GM19438 (cell line): ENCODE data around the gene FAM151A.

ENCODE experiments used
- ATAC-seq: cut with Tn5 transposase; IDR thresholded peaks from one replicate; pipeline ENCODE4 v1.9.1; 2021; ENCODE audit warnings: low read depth; ENCODE audit not compliant: unreplicated experiment

FAM151A gene

DNA sequence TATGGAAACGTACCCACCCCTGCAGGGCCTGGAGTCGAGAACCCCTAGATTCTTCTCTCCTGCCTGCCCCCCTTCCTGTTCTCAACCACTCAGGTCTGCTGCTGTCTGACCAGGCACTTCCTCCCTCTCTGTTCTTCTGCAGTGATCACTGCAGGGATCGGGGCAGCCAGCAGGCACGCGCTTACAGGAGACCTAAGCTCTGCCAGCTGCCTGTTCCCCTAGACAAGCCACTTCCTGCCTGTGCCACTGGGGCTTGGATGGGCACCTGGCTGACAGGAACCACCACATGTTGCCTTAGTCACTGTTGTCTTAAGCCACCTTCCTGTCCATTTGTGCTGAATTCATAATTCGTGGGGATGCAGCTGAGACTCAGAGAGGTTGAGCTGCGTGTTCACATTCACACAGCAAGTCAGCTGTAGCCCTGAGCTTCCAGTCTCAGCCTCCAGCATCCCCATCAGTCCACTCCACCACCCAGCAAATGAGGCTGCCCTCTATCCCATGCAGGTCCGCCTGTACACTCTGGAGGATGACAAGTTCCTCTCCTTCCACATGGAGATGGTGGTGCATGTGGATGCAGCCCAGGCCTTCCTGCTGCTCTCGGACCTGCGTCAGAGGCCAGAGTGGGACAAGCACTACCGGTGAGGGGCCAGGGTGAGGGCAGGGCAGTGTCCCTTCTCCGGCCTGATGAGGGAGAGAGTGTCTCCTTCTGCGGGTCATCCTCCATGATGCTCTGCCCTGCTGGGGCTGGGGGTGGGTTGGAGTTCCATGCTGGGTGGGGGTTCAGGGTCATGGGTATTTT, 18.6 kb downstream of the FAM151A start:
- no peak for ATAC-seq

DNA sequence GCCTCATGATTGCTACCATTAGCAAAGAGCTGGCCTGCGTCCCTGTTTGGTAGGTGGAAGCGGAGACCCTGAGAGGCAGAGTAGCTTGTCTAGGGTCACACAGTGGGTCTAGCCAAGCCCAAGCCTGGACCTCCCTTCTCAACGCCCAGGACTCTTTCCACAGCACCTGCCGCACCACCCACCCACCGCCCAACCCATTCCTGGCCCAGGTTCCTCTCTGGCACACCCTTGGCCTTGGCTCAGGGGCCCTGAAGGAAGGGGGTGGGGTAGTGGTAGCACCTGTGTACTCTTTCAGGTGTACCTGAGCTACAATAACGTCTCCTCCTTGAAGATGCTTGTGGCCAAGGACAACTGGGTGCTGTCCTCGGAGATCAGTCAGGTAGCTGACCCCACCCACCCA, 19.3 kb downstream of the FAM151A start:
- no peak for ATAC-seq

DNA sequence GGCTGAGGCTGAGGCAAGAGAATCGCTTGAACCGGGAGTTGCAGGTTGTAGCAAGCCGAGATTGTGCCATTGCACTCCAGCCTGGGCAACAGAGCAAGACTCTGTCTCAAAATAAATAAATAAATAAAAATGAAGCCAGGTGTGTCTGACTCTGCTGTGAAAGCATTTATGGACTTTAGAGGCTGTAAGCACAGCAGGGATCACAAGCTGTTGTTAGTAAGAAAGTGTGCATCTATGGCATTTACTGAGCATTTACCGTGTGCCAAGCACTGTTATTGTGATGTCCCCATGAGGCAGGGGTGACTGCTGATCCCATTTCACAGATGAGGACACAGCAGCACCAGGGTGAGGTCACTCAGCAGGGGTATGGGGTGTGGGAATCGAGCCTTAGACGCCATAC, 20.1 kb downstream of the FAM151A start:
- ATAC-seq, result no peak

DNA sequence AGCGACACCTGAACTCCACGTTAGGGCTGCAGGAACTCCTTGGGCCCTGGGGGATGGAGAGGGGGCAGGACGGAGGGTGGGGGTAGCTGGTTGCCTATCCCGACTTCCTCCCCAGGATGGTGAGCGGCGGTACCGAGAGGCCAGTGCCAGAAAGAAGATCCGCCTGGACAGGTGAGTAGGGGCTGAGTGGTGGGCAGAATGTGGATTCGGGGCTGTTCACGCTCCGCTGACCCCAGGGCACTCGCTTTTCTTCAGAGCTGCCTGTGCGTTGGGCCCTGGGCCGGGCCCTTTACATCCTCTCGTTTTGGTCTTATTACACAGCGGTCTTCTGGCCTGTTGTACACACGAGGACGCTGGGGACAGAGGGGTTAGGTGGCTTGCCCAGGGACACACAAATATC, 20.8 kb downstream of the FAM151A start:
- ATAC-seq, result no peak

DNA sequence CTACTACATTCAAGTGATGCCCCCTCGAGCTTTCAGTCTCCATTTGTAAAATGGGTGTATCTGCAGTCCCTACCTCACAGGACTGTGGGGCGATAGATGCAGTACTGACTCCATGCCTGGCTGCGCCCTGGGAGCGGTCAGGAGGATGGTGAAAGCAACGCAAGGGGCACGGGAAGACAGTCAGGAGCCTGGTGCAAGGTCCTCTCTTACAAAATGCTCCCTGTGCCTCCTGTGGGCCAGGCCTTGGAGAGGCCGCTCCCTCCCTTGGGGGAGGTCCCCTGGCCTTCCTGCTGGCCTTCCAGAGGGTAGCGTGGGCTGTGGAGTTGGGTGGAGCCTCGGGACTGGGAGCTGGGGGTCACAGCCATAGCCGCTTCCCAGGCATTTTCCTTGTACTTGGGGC, 21.6 kb downstream of the FAM151A start:
- ATAC-seq, result no peak

DNA sequence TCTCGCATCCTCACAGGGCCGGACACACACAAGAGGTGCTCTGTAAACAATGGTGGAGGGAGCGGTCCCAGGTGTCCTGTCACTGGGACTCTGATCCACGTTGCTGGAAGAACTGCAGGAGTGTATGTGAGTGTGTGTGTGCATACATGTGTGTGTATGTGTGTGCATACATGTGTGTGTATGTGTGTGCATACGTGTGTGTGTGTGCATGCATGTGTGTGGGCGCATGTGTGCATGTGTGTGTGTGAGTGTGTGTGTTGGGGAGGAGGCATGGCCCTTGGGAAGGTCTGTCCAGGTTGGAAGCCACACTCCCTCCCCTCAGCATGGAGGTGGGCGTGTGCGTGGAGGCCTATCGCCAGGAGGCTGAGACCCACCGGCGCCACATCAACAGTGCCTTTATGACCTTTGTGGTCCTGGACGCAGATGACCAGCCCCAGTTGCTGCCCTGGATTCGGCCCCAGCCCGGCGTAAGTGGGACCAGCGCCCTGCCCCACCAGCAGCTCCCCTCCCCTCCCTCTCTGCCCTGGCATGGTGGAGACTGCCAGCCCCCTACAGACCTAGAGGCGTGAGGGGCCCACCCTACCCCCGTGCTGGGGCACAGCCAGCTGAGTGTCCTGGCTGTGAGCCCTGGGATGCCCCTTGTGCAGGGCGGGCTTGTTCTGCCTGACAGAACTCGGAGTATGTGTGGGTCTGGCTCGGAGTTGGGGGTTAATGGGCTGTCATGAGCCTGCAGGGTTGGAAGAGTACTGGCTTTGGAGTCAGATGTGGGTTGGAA, 22.2 kb downstream of the FAM151A start:
- no peak for ATAC-seq

DNA sequence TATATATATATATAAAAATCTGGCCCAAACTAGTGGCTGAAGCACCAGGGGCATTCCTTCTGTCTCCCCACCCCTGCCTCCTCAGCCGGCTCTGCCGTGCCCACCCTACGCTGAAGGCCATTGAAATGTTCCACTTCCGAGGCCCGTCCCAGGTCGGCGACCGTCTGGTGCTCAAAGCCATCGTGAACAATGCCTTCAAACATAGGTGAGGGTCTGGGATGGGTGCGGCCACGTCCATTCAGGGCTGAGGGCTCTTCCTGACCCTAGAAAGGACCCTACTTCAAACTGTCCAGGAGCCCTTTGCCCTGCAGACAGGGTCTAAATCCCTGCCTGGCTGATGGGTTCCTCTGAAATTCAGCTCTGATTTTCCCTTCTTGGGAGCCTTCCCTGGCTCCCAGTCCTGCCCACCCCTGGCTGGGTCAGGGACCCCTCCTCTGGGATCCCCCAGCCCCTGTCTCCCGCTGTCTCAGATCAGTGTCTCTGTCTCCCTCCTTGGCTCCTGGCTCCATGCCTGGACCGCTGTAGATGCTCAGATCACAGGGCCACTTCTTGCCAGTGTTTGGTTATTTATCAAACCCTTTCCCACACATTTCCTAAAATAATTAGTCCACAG, 24.0 kb downstream of the FAM151A start:
- no peak for ATAC-seq

DNA sequence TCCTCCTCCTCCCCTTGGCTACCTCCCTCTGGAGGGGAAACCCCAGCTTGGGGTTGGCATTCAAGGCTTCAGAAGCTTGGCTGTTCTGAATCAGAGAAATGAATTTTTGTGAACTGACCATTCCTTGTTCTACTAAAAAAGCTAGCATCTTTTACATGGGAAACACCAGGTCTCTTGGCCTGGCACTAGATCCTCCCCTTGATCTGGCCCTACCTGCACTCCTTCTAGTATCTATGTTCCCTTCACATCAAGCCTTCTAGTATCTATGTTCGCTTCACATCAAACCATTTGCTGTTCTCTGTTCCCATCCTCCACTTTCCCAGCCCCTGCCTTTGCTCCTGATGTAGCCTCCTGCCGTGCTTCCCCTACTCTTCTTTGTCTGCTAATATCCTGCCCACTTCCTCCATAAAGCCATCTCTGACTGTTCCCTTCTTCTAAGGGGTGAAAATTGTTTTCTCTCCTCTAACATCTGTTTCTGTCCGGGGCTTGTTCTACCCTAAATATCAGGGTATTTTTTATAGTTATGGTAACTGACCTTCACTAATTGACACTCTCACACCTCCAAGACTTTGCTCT, 25.8 kb downstream of the FAM151A start:
- no peak for ATAC-seq

DNA sequence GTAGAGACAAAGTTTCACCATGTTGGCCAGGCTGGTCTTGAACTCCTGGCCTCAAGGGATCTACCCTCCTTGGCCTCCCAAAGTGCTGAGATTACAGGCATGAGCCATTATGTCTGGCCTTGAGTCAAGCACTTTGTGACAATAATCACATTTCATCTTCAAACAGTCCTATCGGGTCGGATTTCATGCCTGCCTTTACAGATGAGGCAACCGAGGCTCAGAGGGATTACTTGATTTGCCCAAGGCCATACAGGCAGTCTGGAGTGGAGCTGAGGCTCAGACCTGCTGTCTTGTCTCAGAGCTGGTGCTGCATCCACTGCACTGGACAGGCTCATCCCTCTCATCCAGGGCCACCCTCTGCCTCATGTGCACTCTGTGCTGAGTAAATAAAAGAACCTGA, 26.6 kb downstream of the FAM151A start:
- ATAC-seq, result no peak

DNA sequence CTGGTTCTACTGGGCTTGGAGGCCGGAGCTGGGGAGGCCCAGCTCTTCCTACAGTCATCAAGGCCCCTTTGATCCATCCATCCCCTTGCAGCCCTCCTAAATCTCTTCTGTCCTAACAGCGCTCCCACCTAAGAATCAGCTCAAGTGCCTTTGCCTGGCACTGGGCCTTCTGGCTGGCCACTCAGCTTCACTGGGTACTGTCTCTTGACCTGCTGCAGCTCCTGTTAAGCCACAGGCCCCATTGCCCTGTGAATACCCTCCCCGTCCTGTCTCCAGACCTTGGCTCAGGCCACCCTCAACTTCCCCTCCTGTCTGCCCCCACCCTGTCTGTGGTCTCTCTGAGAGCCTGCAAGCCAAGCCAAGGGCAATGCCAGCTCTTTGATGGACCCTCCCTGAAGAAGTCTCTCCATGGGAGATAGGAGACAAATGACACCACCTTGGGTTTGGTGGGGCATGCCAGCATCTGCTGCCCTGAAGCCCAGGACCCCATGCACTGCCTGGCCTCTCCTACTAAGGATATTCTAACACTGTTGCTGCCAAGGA, 27.3 kb downstream of the FAM151A start:
- ATAC-seq, result no peak

DNA sequence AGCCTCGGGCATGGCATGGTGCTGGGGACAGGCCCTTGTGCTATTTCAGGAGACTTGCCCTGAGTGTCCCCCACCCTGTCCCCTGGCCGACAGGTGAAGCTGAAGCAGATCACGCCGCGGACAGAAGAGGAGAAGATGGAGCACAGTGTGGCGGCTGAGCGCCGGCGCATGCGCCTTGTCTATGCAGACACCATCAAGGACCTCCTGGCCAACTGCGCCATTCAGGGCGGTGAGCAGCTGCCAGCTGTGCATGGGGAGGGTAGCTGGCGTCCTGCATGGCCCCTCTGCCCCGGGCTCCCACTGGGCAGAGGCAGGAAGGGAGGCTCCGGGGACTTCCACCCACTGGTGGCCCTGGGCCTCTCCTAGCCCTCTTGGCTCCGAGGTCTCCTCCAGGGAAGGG, 28.9 kb downstream of the FAM151A start:
- no peak for ATAC-seq

DNA sequence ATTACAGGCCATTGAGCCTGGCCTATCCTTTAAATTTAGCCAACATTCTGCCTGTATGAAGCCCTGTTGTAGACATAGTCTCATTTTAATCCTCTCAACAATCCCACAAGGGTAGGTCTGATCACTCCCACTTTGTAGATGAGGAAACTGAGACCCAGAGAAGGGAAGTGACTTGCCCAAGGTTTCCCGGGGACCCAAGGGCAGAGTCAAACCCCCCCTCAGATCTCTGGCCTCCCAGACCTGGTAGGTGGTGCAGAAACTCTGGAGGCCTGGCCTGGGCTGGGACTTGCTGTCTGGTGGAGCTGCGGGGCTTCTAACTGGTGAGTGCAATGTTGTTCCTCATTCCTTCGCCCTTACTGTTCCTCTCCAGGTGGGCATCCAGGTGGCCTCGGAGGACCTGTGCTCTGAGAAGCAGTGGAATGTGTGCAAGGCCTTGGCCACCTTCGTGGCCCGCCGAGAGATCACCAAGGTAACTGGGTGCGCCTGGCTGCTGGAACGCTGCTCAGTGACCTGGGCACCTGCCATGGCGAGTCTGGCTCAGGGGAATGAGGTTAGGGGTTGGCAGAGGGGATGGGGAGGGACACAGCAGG, 29.7 kb downstream of the FAM151A start:
- no peak for ATAC-seq

DNA sequence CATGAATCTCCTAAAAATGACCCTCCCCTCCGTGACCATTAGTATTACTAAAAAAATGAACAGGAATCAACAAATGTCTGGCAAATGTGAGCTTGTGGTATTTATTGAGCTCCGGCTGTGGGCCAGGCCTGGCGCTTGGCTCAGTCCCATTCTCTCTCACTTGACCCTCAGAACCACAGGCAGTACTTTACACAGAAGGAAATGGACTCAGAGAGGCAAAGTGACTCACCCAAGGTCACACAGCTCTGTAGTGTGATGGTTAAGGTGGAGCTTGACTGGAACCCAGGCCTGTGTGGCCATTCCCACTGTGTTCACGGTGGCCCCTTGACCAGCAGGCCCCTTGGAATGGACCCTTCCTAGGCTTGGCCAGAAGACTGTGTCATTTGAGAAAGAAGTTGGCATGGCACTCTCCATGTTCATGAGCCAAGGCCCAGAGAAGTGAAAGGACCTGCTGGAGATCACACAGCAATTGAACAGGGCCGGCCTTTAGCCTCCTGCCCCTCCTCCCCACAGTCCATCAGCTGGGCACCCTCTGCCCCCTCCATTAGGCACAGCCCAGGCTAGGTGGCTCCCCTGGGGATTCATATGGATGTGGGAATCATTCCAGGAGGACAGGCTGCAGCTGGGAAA, 32.1 kb downstream of the FAM151A start:
- no peak for ATAC-seq

DNA sequence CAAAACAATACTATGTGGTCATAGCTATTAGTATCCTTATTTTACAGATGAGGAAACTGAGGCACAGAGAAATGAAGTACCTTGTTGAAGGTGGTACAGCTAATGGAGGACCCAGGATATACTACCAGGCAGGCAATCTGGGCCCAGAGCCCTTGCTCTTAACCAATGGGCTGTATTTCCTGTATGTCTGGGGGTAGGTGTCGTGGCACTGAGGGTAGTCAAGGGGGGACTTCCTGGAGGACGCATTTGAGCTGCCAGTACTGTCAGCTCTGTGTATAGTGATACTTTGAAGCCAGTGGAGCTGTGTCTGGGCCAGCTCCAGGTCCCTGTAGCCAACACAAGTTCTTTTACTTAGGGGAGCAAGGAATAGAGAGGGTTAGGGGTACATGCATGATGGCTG, 34.9 kb downstream of the FAM151A start:
- no peak for ATAC-seq

DNA sequence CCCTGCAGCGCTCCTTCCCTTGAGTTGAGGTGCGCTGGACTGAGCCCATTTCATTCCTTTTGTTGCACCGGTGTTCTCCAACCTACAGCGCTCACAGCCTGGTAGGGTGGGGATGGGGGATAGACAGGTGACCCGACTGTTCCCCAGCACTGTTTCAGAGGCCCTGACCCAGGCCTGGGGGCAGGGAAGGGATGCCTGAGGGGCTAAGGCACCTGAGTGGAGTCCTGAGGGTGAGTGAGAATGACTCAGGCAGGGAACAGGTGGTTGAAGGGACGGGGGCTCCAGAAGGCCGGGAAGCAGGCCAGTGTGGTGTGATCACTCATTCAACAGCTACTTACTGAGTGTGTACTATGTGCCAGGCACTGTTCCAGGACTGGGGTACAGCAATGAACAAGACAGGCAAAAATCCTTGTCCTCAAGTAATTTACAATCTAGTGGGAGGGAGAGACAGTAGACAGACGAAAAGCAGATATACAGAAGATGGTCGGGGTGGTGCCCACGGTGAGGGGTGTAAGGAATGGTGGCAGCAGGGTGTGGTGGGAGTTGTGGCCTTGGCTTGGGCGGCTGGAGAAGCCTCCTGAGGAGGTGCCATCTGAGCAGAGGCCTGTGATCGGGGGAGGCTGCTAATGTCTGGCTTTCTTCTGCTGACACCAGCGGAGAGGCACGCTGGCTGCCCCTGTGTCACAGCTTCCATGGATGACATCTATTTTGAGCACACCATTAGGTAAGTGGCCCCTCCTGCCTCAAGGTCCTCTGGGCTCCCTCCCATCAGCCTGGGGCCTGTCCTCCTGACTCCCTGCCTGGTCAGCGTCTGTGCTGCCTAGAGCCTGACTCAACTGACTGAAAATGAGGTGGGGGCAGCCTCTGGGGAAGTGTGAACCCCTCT, 37.9 kb downstream of the FAM151A start:
- ATAC-seq, result no peak

DNA sequence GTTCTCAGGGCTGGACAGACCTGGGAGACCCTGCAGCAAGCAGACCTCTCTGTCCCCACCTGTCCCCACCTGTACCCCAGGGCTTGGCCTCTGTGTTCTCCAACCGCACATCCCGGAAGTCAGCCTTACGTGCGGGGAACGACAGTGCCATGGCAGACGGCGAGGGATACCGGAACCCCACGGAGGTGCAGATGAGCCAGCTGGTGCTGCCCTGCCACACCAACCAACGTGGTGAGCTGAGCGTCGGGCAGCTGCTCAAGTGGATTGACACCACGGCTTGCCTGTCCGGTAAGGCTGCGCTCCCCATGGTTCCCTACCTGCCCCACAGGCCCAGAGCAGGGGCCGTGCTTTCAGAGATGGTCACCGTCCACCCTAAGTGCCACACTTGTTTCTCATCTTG, 38.8 kb downstream of the FAM151A start:
- ATAC-seq, result no peak

DNA sequence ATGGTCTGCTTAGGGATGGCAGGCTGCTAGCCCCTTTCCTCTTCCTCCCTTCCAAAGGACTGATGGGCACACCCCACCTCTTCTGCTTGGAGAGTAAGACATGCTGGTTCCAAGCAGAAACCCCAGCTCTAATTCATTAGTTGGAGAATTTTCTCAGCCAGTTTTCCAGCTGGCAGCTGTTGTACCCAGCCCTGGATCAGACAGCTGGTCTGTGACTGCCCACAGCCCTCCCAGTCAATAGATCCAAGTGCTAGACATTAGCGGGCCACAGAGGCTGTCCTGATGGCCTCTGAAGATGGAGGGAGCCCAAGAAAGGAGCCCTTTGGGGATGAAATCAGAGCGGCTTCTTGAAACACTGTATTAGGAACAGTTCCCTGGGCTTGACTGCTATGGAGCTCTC, 39.5 kb downstream of the FAM151A start:
- no peak for ATAC-seq

DNA sequence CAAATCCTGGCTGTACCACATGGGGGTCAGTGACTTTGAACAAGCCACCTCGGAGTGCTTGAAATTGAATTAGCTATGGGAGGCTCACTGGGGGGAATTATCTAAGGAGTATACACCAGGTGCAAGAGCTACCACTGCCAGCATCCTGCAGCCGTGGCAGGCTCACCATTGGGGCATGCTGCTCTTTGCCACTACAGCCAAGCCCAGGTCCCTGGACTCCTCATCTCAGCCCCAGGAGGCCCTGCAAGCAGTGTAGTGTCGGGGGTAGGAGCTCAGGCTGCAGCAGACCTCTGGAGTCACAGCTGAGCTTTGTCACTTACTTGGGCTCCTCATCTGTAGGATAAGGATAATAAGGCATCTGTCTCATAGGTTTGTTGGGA, 40.0 kb downstream of the FAM151A start:
- ATAC-seq, result no peak

DNA sequence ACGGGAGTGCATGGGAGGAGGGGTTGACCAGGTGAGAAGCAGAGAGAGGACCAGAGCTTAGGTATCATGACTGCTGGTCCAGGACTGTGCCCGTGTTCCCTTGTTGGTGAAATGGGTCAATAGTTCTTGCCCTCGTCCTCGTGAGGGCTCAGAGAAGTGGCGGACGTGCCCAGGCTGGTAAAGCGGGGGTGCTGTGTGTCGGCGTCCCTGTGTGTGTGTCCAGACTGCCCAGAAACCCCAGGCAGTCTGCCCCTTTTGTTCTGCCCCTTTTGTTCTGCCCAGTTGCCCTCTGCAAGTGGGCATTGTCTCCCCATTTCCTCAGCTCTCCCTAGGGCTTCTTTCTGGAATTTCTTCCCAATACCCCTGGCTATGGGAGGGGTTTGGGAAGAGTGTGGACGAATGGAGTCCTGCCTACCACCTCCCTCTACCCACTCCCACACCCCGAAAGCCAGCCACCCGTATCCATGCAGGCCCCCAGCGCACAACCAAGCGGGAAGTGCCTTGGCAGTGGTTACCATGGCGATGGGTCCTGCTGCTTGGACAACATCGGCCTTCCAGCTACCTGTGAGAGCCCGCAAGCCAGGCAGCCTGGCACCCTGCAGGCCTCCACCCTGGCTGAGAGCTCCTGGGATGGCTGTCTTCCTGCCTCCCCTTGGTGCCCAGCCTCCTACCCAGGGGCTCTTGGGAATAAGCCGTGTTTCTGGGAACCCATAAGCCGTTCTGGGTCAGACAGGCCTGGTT, 40.6 kb downstream of the FAM151A start:
- ATAC-seq, result no peak
